Astrocyte (in vitro differentiated cells and primary cell): ENCODE data around the gene USP35. TPM values are rescaled to one million over a fixed set of nuclear protein-coding genes. Genes with fewer than 3 reads are reported as not detected.

Source experiments
- DNase-seq: peaks from one replicate; pipeline ENCODE4 v3.0.0-alpha.2; 2010; ENCODE audit warnings: low read depth
- FAIRE-seq: peaks from 2 replicates; lab custom pipeline; 2011; peaks lifted over from hg19 to GRCh38; lab: Jason Lieb, UNC
- H2AFZ ChIP-seq: 2 replicates; pipeline ENCODE4 v1.6.0; 2012; ENCODE audit warnings: low read depth, low read length, inconsistent platforms
- H3K27ac ChIP-seq: 2 replicates; pipeline ENCODE4 v1.5.1; 2011; ENCODE audit warnings: low read depth, low read length, inconsistent platforms
- H3K27me3 ChIP-seq: 2 replicates; pipeline ENCODE4 v1.6.0; 2011; ENCODE audit warnings: low read length, inconsistent platforms; ENCODE audit not compliant: insufficient read depth
- H3K36me3 ChIP-seq: 2 replicates; pipeline ENCODE4 v1.5.1; 2011; ENCODE audit warnings: low read length, inconsistent platforms; ENCODE audit not compliant: insufficient read depth
- H3K4me1 ChIP-seq: 2 replicates; pipeline ENCODE4 v1.5.1; 2011; ENCODE audit warnings: low read length, inconsistent platforms; ENCODE audit not compliant: insufficient read depth
- H3K4me2 ChIP-seq: 2 replicates; pipeline ENCODE4 v1.6.0; 2012; ENCODE audit warnings: low read length, inconsistent platforms
- H3K4me3 ChIP-seq: 2 replicates; pipeline ENCODE4 v1.5.1; 2011; ENCODE audit warnings: low read depth, mild to moderate bottlenecking, low read length, inconsistent platforms; ENCODE audit not compliant: insufficient read depth
- H3K79me2 ChIP-seq: 2 replicates; pipeline ENCODE4 v1.6.0; 2012; ENCODE audit warnings: mild to moderate bottlenecking, low read length, inconsistent platforms; ENCODE audit not compliant: insufficient read depth
- H3K9ac ChIP-seq: 2 replicates; pipeline ENCODE4 v1.6.0; 2012; ENCODE audit warnings: mild to moderate bottlenecking, low read length, inconsistent platforms
- H3K9me3 ChIP-seq: 2 replicates; pipeline ENCODE4 v1.5.1; 2012; ENCODE audit warnings: low read depth, mild to moderate bottlenecking, low read length, inconsistent platforms; ENCODE audit not compliant: insufficient read depth
- H4K20me1 ChIP-seq: 2 replicates; pipeline ENCODE4 v1.6.0; 2012; ENCODE audit warnings: low read length, inconsistent platforms; ENCODE audit not compliant: insufficient read depth
- H3K27ac Mint-ChIP-seq: one replicate; pipeline ENCODE4 v1.8.0; 2021; ENCODE audit warnings: mild to moderate bottlenecking, mixed read lengths; ENCODE audit not compliant: unreplicated experiment
- H3K27me3 Mint-ChIP-seq: one replicate; pipeline ENCODE4 v1.8.0; 2021; ENCODE audit warnings: low read depth, mixed read lengths; ENCODE audit not compliant: unreplicated experiment
- H3K36me3 Mint-ChIP-seq: one replicate; pipeline ENCODE4 v1.8.0; 2021; ENCODE audit warnings: low read depth, mixed read lengths; ENCODE audit not compliant: unreplicated experiment
- H3K4me1 Mint-ChIP-seq: one replicate; pipeline ENCODE4 v1.8.0; 2021; ENCODE audit warnings: low read depth, mixed read lengths; ENCODE audit not compliant: unreplicated experiment
- H3K4me3 Mint-ChIP-seq: one replicate; pipeline ENCODE4 v1.8.0; 2021; ENCODE audit warnings: mild to moderate bottlenecking, moderate library complexity, mixed read lengths; ENCODE audit not compliant: unreplicated experiment
- H3K9me3 Mint-ChIP-seq: one replicate; pipeline ENCODE4 v1.8.0; 2021; ENCODE audit warnings: mild to moderate bottlenecking, mixed read lengths; ENCODE audit not compliant: unreplicated experiment
- EZH2 ChIP-seq: IDR thresholded peaks from 2 replicates; pipeline ENCODE4 v1.6.1; 2012; ENCODE audit warnings: mild to moderate bottlenecking, low read length, inconsistent platforms; ENCODE audit not compliant: insufficient read depth
- total RNA-seq: library from RNA; stranded (reverse); gene quantifications from 2 replicates; pipeline ENCODE4 v1.2.1, GENCODE V29; 2021
- TF ChIP-seq, protein P1 (sequence below): IDR thresholded peaks from 2 replicates; pipeline ENCODE4 v1.5.1; 2011; ENCODE audit warnings: low read depth, mild to moderate bottlenecking, inconsistent platforms, low read length, moderate library complexity; ENCODE audit not compliant: insufficient read depth

The USP35 gene
- total RNA-seq, 1 donor from 2014 or later: 16.2 TPM

DNA sequence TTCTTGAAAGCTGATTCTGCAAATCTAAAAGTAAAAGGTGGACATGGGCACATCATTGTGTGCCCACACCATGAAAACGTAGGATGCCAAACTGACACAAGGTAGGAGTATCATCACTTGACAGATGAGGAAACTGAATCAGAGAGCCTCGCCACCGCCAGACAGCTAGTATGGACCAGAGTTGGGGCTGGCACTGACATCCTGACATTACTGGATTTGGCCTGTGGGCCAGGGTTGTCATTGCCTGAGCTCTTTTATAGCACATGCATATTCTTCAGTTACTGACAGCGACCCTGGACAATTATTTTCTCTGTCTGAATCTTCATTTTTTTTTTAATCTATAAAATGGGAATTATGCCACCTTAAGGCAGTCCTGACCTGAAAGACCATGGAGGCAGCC lies 16.5 kb downstream of the USP35 start:
- Histone ChIP-seq H3K9ac (no peak overlapping the region), H3K79me2 (no peaks in the 10 kb centered on the region), H3K4me3 (no peak overlapping the region), H3K27ac (no peak overlapping the region), H2AFZ (no peak overlapping the region), H3K4me1 (no peaks in the 10 kb centered on the region), H3K9me3 (no peaks in the 10 kb centered on the region), H4K20me1 (peaks cover 64% of the 10 kb centered on the region), H3K4me2 (no peak overlapping the region), H3K27me3 (no peaks in the 10 kb centered on the region), H3K36me3 (peaks cover 7% of the 10 kb centered on the region)
- no peak for DNase-seq
- H3K4me1 Mint-ChIP-seq: peaks cover 15% of the 10 kb centered on the region
- peaks cover 39% of the 10 kb centered on the region for H3K36me3 Mint-ChIP-seq
- H3K4me3 Mint-ChIP-seq: no peak overlapping the region
- no peak overlapping the region for H3K27ac Mint-ChIP-seq
- peaks cover 3% of the 10 kb centered on the region for H3K9me3 Mint-ChIP-seq
- no peak for FAIRE-seq
- H3K27me3 Mint-ChIP-seq: no peaks in the 10 kb centered on the region
- TF ChIP-seq, protein P1, sequence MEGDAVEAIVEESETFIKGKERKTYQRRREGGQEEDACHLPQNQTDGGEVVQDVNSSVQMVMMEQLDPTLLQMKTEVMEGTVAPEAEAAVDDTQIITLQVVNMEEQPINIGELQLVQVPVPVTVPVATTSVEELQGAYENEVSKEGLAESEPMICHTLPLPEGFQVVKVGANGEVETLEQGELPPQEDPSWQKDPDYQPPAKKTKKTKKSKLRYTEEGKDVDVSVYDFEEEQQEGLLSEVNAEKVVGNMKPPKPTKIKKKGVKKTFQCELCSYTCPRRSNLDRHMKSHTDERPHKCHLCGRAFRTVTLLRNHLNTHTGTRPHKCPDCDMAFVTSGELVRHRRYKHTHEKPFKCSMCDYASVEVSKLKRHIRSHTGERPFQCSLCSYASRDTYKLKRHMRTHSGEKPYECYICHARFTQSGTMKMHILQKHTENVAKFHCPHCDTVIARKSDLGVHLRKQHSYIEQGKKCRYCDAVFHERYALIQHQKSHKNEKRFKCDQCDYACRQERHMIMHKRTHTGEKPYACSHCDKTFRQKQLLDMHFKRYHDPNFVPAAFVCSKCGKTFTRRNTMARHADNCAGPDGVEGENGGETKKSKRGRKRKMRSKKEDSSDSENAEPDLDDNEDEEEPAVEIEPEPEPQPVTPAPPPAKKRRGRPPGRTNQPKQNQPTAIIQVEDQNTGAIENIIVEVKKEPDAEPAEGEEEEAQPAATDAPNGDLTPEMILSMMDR: no peak
- no peak for TF ChIP-seq EZH2

DNA sequence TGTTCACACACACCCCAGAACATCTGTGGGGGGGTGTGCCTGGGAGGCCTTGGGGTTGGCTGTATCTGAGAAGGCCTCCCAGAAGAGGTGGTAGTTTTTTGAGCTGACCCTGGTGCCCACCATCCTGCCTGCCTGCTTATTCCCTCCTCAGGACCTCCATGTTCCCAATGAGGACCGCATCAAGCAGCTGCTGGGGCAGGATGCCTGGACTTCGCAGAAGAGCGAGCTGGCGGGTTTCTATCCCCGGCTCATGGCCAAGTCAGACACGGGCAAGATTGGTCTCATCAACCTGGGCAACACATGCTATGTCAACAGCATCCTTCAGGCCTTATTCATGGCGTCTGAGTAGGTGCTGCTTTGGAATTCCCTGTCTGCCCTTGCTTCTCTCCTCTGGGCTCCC lies 17.0 kb downstream of the USP35 start:
- H3K9ac ChIP-seq: no peak overlapping the region
- Mint-ChIP-seq H3K27me3 (no peaks in the 10 kb centered on the region), H3K4me1 (peaks cover 15% of the 10 kb centered on the region), H3K36me3 (peaks cover 44% of the 10 kb centered on the region), H3K9me3 (peaks cover 3% of the 10 kb centered on the region), H3K27ac (no peak overlapping the region), H3K4me3 (no peak overlapping the region)
- H3K36me3 ChIP-seq: peaks cover 10% of the 10 kb centered on the region
- no peaks in the 10 kb centered on the region for H3K4me1 ChIP-seq
- H3K9me3 ChIP-seq: no peaks in the 10 kb centered on the region
- no peak overlapping the region for H3K4me3 ChIP-seq
- H4K20me1 ChIP-seq: peaks cover 59% of the 10 kb centered on the region
- no peaks in the 10 kb centered on the region for H3K27me3 ChIP-seq
- H3K4me2 ChIP-seq: no peak overlapping the region
- DNase-seq (no peak), FAIRE-seq (no peak)
- no peak overlapping the region for H3K27ac ChIP-seq
- TF ChIP-seq, protein P1: no peak
- no peak for TF ChIP-seq EZH2
- H2AFZ ChIP-seq: no peak overlapping the region
- no peaks in the 10 kb centered on the region for H3K79me2 ChIP-seq

DNA sequence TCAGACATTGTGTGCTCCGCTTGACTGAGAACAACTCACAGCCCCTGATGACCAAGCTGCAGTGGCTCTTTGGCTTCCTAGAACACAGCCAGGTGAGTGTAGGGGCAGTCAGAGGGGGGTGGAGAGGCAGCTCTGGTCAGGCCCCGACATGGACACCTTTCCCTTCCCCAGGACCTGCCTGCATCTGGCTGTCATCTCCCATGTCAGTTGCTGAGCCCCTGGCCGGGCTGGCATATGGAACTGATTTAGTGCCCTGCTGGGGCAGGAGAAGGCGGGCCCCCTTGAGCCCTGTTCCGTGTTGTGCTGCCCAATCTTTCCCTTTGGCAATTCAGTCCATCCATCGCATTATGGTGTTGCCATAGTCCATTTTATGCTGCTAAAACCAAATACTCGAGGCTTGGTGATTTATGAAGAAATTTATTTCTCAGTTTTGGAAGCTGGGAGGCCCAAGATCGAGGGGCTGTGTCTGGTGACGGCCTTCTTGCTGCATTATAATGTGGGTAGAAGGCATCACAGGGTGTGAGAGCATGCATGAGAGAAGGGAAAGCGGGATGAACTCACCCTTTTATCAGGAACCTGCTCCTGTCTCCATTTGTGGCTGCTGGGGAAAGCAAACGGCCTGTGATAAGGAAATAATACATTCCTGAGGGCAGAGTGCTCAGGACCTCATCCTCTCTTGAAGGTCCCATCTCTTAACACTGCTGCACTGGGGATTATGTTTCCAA lies 19.0 kb downstream of the USP35 start:
- Histone ChIP-seq H3K36me3 (peaks cover 3% of the 10 kb centered on the region), H3K4me2 (no peak overlapping the region), H3K27me3 (no peaks in the 10 kb centered on the region), H4K20me1 (peaks cover 55% of the 10 kb centered on the region), H3K27ac (no peak overlapping the region), H3K4me3 (no peak overlapping the region), H3K79me2 (peaks cover 6% of the 10 kb centered on the region), H3K9ac (no peak overlapping the region), H3K4me1 (no peaks in the 10 kb centered on the region), H2AFZ (no peak overlapping the region), H3K9me3 (no peaks in the 10 kb centered on the region)
- no peak overlapping the region for H3K27ac Mint-ChIP-seq
- no peak for FAIRE-seq
- H3K9me3 Mint-ChIP-seq: peaks cover 3% of the 10 kb centered on the region
- H3K36me3 Mint-ChIP-seq: peaks cover 43% of the 10 kb centered on the region
- no peaks in the 10 kb centered on the region for H3K27me3 Mint-ChIP-seq
- TF ChIP-seq, protein P1: no peak
- no peak for TF ChIP-seq EZH2
- no peak for DNase-seq
- H3K4me3 Mint-ChIP-seq: no peak overlapping the region
- peaks cover 13% of the 10 kb centered on the region for H3K4me1 Mint-ChIP-seq
